NCI-H1436 treated with DMSO at 0.1 percent for 48 hours (cell line): Measurements from ENCODE around the gene SPATA9.
A peak's percentile ranks its signal among the peaks of the same experiment; 100 is the strongest.

Experiments used
- DNase-seq: peaks from one replicate; lab custom pipeline; 2025; lab: John Stamatoyannopoulos, UW

The SPATA9 gene

GRCh38 chr5:95684361-95684760 lies 1.6 kb upstream of the SPATA9 start:
- no peak for DNase-seq

GRCh38 chr5:95673081-95673480 lies 9.7 kb downstream of the SPATA9 start:
- no peak for DNase-seq

- DNase-seq: no peak
Observed at GRCh38 chr5:95672641-95673040, 10.2 kb downstream of the SPATA9 start.

- DNase-seq: no peak
Observed at GRCh38 chr5:95671826-95672225, 11.0 kb downstream of the SPATA9 start.

- DNase-seq: no peak
Observed at GRCh38 chr5:95670568-95670967, 12.2 kb downstream of the SPATA9 start.

GRCh38 chr5:95669985-95670384 lies 12.8 kb downstream of the SPATA9 start:
- no peak for DNase-seq

GRCh38 chr5:95669540-95669939 lies 13.3 kb downstream of the SPATA9 start:
- no peak for DNase-seq

GRCh38 chr5:95668728-95669127 lies 14.1 kb downstream of the SPATA9 start:
- no peak for DNase-seq

- DNase-seq: no peak
Observed at GRCh38 chr5:95668216-95668615, 14.6 kb downstream of the SPATA9 start.

- DNase-seq: no peak
Observed at GRCh38 chr5:95667678-95668077, 15.1 kb downstream of the SPATA9 start.

- no peak for DNase-seq
Observed at GRCh38 chr5:95667061-95667618, 15.7 kb downstream of the SPATA9 start.

- no peak for DNase-seq
Observed at GRCh38 chr5:95664204-95664786, 18.5 kb downstream of the SPATA9 start.

- no peak for DNase-seq
Observed at GRCh38 chr5:95662946-95663345, 19.8 kb downstream of the SPATA9 start.

GRCh38 chr5:95660060-95660459 lies 22.7 kb downstream of the SPATA9 start:
- no peak for DNase-seq

- no peak for DNase-seq
Observed at GRCh38 chr5:95655575-95655974, 27.2 kb downstream of the SPATA9 start.

GRCh38 chr5:95654196-95654595 lies 28.6 kb downstream of the SPATA9 start:
- DNase-seq: no peak

GRCh38 chr5:95652849-95653248 lies 29.9 kb downstream of the SPATA9 start:
- no peak for DNase-seq

GRCh38 chr5:95649842-95650620 lies 32.8 kb downstream of the SPATA9 start:
- DNase-seq: no peak

- no peak for DNase-seq
Observed at GRCh38 chr5:95649274-95649673, 33.5 kb downstream of the SPATA9 start.

- no peak for DNase-seq
Observed at GRCh38 chr5:95647886-95648860, 34.6 kb downstream of the SPATA9 start.

GRCh38 chr5:95646569-95647431 lies 36.0 kb downstream of the SPATA9 start, which contains the start of gene RFESD:
Gene RFESD (plus strand): TSS chr5:95646777. CDS start chr5:95652272, 5,495 bp downstream.
- DNase-seq: peak; percentile 90
